GM21447 (cell line): ENCODE data around the gene GUCY1A2.
"Not testable (repeated sequence)": the region's sequence is repeated elsewhere in the genome, so short reads cannot be mapped to it uniquely, and the experiment has no call there.

ENCODE experiments used
- ATAC-seq: cut with Tn5 transposase; IDR thresholded peaks from one replicate; pipeline ENCODE4 v1.9.1; 2021; ENCODE audit not compliant: unreplicated experiment

Gene GUCY1A2

DNA sequence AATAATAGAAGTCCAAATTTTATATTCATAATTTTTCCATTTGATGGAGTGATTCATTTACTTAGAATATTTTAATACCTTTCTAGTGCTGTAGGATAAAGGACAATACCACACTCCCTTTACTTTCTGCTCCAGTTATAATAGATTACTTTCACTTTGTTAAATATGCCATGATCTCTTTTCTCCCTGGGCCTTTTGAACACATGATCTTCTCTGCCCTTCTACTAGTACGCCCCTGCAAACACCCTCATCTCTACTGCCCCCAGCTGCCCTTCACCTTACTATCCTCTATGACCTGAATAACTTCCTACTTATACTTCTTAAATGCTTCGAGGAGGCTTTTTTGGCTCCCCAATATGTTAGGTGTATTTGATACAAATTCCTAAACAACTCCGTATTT, 177.3 kb downstream of the GUCY1A2 start:
- no peak for ATAC-seq

- no peak for ATAC-seq
These were observed 178.1 kb downstream of the GUCY1A2 start for GRCh38 chr11:106840146-106840545.

- ATAC-seq: no peak
These were observed 183.7 kb downstream of the GUCY1A2 start for GRCh38 chr11:106834567-106834966.

DNA sequence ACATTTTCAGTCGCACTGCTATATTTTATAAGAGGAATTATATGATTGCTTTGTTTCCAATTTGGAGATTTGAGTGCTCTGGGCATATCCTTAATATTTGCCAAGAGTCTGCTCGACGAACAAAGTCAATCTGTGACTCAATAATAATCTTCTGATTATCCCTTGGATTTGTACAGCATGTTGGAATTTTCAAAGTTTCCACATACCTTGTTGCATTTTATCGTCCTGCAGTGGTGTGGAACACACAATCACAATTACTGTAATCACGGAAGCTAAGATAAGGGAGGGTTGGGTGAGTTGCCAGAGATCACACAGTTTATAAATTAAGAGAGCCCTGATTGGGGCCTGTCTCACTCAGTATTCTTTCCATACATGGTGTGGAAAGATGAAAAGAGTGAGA, 189.3 kb downstream of the GUCY1A2 start:
- ATAC-seq: no peak

DNA sequence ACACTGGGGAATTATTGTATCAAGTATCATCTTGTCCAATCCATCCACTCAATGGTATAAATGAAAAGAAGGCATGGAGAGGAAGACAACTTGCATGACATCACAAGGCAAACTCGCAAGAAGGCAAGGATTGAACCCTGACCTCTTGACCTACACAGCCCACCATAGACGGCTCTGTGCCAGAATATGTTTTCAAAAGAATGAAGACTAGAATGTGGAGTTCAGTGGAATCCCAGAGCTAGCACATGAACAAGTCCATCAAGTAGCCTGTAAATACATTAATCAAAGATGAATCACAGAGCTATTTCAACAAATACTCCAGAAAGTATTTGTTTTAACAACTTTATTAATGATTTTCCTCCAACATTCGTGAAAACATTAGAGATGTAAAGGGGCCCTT, 189.7 kb downstream of the GUCY1A2 start:
- no peak for ATAC-seq

- no peak for ATAC-seq
These were observed 190.6 kb downstream of the GUCY1A2 start for GRCh38 chr11:106827687-106828086.

DNA sequence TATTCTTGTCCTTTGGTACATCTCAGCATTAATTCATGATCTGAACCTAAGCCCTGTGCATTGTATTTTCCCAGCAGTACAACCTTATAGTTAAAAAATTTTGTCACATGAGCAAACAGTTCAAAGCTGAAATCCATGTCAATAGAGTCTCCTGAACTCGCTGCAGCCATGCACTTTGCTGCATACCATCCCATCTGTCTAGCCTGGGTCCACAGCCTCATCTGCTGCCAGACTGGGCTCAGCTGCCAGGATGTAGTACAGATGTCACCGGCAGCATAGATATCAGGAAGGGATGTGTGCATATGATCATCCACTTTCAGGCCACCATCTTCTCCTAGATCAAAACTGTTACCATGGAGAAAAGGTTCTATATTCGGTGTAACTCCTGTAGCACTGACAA, 191.7 kb downstream of the GUCY1A2 start:
- not testable (repeated sequence) for ATAC-seq

DNA sequence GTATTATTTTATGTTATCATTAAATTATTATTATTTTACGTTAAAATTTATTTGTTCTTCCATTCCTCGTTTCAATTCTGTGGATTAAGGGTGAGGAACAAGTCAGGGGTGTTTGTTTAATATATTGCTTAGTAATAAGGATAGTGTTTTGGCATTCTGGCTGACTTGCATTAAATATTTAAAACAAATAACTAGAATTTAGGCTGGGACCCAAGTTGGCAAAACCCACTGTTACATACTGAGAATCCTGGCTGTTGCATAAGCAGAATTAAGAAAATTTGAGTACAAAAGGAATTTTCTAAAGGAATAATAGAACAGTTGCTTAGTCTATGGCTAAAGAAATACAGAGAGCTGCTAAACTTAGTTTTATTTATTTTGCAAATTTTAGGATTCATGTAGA, 196.4 kb downstream of the GUCY1A2 start:
- ATAC-seq: no peak

DNA sequence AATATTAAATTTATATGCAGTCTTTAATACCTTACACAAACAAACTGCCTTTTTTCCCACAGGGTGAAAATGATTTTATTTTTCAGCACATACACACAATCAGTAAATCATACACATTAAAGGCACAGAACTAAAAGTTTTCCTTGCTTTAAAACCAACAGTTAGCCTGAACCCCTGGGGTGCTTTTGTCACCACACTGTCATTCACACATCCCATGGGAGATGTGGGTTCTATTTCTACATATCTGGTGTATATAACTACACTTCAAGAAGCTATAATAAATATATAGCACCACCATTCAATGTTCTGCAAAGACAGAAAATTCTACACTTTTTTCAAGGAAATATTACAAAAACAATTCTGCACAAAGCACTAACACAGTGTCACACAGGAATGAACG, 197.0 kb downstream of the GUCY1A2 start:
- no peak for ATAC-seq

- ATAC-seq: no peak
These were observed 199.8 kb downstream of the GUCY1A2 start for GRCh38 chr11:106818443-106818842.

DNA sequence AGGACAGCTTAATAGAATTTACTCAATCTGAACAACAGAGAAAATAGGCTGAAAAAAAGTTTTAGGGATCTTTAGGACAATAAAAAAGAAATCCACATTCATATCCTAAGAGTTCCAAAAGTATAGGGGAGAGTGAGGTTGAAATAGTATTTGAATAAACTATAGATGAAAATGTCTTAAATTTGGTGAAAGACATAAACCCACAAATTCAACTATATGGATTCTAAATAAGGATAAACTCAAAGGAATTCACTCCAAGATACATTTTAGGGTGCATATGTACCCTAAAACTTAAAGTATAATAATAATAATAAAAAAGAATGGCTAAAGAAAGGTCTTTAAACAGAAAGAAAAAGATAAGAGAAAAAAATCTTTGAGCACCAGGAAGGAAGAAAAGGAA, 203.1 kb downstream of the GUCY1A2 start:
- ATAC-seq: no peak

- ATAC-seq: no peak
These were observed 204.5 kb downstream of the GUCY1A2 start for GRCh38 chr11:106813806-106814205.

- ATAC-seq: no peak
These were observed 224.2 kb downstream of the GUCY1A2 start for GRCh38 chr11:106794058-106794457.

GRCh38 chr11:106789406-106789805, 228.9 kb downstream of the GUCY1A2 start:
- ATAC-seq: no peak

DNA sequence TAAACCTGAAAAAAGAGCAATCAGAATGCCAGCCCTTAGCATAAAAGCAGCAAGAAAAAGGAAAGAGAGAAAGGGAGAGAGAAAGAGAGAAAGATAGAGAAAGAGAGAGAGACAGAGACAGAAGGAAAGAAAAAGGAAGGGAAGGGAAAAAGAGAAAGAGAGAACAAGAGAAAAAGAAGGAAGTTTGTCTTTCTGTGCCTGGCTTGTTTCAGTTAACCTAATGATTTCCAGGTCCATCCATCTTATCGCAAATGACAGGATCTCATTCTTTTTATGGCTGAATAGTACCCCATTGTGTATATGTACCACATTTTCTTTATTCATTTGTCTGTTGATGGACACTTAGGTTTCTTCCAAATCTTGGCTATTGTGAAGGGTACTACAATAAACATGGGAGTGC, 230.8 kb downstream of the GUCY1A2 start:
- no peak for ATAC-seq

- no peak for ATAC-seq
These were observed 232.2 kb downstream of the GUCY1A2 start for GRCh38 chr11:106785913-106786650.

DNA sequence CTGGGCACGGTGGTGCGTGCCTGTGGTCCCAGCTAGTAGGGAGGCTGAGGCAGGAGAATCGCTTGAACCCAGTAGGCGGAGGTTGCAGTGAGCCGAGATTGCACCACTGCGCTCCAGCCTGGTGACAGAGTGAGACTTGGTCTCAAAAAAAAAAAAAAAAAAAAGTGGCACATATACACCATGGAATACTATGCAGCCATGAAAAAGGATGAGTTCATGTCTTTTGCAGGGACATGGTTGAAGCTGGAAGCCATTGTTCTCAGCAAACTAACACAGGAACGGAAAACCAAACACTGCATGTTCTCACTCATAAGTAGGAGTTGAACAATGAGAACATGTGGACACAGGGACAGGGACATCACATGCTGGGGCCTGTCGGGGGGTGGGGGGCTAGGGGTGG, 241.0 kb downstream of the GUCY1A2 start:
- ATAC-seq: not testable (repeated sequence)

GRCh38 chr11:106770489-106771085, 247.7 kb downstream of the GUCY1A2 start:
- no peak for ATAC-seq

- ATAC-seq: no peak
These were observed 252.6 kb downstream of the GUCY1A2 start for GRCh38 chr11:106765469-106766258.

DNA sequence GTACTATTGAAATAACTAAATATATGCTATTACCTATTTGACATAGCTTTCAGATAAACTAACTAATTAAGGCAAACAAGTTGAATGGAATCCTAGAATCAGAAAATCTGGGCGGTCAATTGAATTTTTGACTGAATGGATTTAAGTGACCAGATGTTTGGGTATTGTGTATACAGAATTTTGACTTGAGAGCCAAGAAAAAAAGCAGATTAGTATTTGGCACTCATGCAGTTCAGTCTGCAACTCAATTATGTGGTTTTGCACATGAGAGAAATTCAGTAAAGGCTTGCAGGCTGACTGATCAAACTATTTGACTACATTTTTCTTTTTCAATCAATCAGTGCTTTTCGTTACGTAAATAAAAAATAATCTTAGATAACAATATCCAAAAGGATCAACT, 254.8 kb downstream of the GUCY1A2 start:
- no peak for ATAC-seq

- ATAC-seq: no peak
These were observed 256.5 kb downstream of the GUCY1A2 start for GRCh38 chr11:106761745-106762144.

DNA sequence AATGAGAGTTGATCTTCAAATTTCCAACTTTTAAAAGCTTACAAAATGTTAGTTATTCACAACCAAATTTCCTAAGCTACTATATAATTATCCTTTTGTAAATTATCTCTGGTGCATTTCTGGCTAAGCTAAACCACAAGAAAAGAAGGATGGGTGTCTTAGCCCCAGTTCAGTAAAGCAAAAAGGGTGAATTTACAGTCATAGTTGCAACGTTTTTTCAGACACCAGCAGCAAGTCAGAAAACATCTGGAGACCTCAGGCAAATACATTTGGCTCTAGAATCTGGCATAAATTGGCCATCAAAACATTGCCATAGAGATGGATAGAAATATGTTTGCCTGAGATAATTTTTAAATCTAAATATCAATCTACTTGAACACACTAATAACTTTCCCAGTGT, 257.0 kb downstream of the GUCY1A2 start:
- no peak for ATAC-seq
